Mesodermal cell (in vitro differentiated cells): ENCODE data around the gene KLHDC10. TPM values are rescaled to one million over a fixed set of nuclear protein-coding genes. Genes with fewer than 3 reads are reported as not detected.

Experiments used
- H3K27ac ChIP-seq: 2 replicates; pipeline ENCODE4 v1.7.0; 2013; ENCODE audit warnings: mild to moderate bottlenecking, low read depth, low read length, moderate library complexity; ENCODE audit not compliant: severe bottlenecking
- H3K36me3 ChIP-seq: 2 replicates; pipeline ENCODE4 v1.7.1; 2013; ENCODE audit warnings: mild to moderate bottlenecking, low read length, moderate library complexity; ENCODE audit not compliant: control insufficient read depth, insufficient read depth
- H3K4me1 ChIP-seq: one replicate; pipeline ENCODE4 v1.7.1; 2013; ENCODE audit warnings: mild to moderate bottlenecking, low read length; ENCODE audit not compliant: insufficient read depth, control insufficient read depth, poor library complexity, severe bottlenecking
- H3K4me3 ChIP-seq: 2 replicates; pipeline ENCODE4 v1.7.0; 2013; ENCODE audit warnings: low read length, control low read depth, mild to moderate bottlenecking; ENCODE audit not compliant: insufficient read depth, poor library complexity, severe bottlenecking; ENCODE audit errors: extremely low read depth
- H3K9me3 ChIP-seq: 2 replicates; pipeline ENCODE4 v1.7.1; 2013; ENCODE audit warnings: mild to moderate bottlenecking, low read length, moderate library complexity; ENCODE audit not compliant: control insufficient read depth
- WGBS, 2 experiments: methylation state at CpG; one replicate each; pipeline ENCODE4 v1.1.5; 2013; ENCODE audit warnings: missing lambda C conversion rate in 2 of 2; ENCODE audit not compliant: insufficient coverage in 2 of 2; 5-methylcytosine and 5-hydroxymethylcytosine counted together
- polyA plus RNA-seq, 2 experiments: library from polyadenylated mRNA; stranded (reverse); fragments of 50-300 nt; gene quantifications; one replicate each; pipeline ENCODE4 v1.2.3, GENCODE V29; 2013

Gene KLHDC10
- 25.5 TPM for polyA plus RNA-seq (2013, experiment 1 of 2)
- polyA plus RNA-seq (2013, experiment 2 of 2): 28.0 TPM

- Histone ChIP-seq H3K9me3 (no peaks in the 10 kb centered on the region), H3K4me1 (peaks cover 8% of the 10 kb centered on the region), H3K4me3 (peak within 1 kb of the TSS; percentile 98), H3K27ac (peak within 1 kb of the TSS; percentile 25), H3K36me3 (peaks cover 6% of the 10 kb centered on the region)
- WGBS, 2 experiments: 1 to 2% methylated on average over 27 to 30 of the region's 57 CpGs
These were observed at the start of gene KLHDC10 for GRCh38 chr7:130069978-130070860. Gene KLHDC10, plus strand, starts transcription at chr7:130070534. Its CDS starts 110 bp downstream, at chr7:130070644.

- H3K36me3 ChIP-seq: peaks cover 90% of the 10 kb centered on the region
- no peaks in the 10 kb centered on the region for H3K4me1 ChIP-seq
- WGBS, 2 experiments: 90 to 95% methylated on average over 9 to 10 of the region's 10 CpGs
- H3K27ac ChIP-seq: no peak overlapping the region
- H3K4me3 ChIP-seq: no peak overlapping the region
- no peaks in the 10 kb centered on the region for H3K9me3 ChIP-seq
These were observed 49.1 kb upstream of the KLHDC10 start for GRCh38 chr7:130021105-130021834.

- no peak overlapping the region for H3K4me3 ChIP-seq
- H3K9me3 ChIP-seq: no peaks in the 10 kb centered on the region
- H3K36me3 ChIP-seq: peaks cover 92% of the 10 kb centered on the region
- H3K4me1 ChIP-seq: no peaks in the 10 kb centered on the region
- H3K27ac ChIP-seq: no peak overlapping the region
- 95 to 97% methylated on average over 6 to 8 of the region's 9 CpGs for WGBS, 2 experiments
These were observed 48.2 kb upstream of the KLHDC10 start for GRCh38 chr7:130022115-130022514.

GRCh38 chr7:130022623-130023175 is 47.6 kb upstream of the KLHDC10 start:
- no peak overlapping the region for H3K27ac ChIP-seq
- WGBS, 2 experiments: 92 to 96% methylated on average over 4 of the region's 7 CpGs
- H3K9me3 ChIP-seq: no peaks in the 10 kb centered on the region
- no peaks in the 10 kb centered on the region for H3K4me1 ChIP-seq
- H3K36me3 ChIP-seq: peaks cover 94% of the 10 kb centered on the region
- H3K4me3 ChIP-seq: no peak overlapping the region

- H3K36me3 ChIP-seq: peaks cover 92% of the 10 kb centered on the region
- H3K4me3 ChIP-seq: no peak overlapping the region
- no peak overlapping the region for H3K27ac ChIP-seq
- H3K4me1 ChIP-seq: no peaks in the 10 kb centered on the region
- H3K9me3 ChIP-seq: no peaks in the 10 kb centered on the region
- 93 to 100% methylated on average over 3 to 4 of the region's 5 CpGs for WGBS, 2 experiments
These were observed 45.9 kb upstream of the KLHDC10 start for GRCh38 chr7:130024390-130024789.

- no peak overlapping the region for H3K27ac ChIP-seq
- no peaks in the 10 kb centered on the region for H3K4me1 ChIP-seq
- peaks cover 74% of the 10 kb centered on the region for H3K36me3 ChIP-seq
- 91 to 93% methylated on average over 1 of the region's 1 CpG for WGBS, 2 experiments
- H3K9me3 ChIP-seq: no peaks in the 10 kb centered on the region
- no peak overlapping the region for H3K4me3 ChIP-seq
These were observed 37.6 kb upstream of the KLHDC10 start for GRCh38 chr7:130032698-130033097.

GRCh38 chr7:130037703-130038102 is 32.6 kb upstream of the KLHDC10 start:
- Histone ChIP-seq H3K27ac (no peak overlapping the region), H3K4me3 (no peak overlapping the region), H3K36me3 (peaks cover 84% of the 10 kb centered on the region), H3K9me3 (no peaks in the 10 kb centered on the region), H3K4me1 (no peaks in the 10 kb centered on the region)

- Histone ChIP-seq H3K4me1 (no peaks in the 10 kb centered on the region), H3K4me3 (no peak overlapping the region), H3K36me3 (peaks cover 91% of the 10 kb centered on the region), H3K27ac (no peak overlapping the region), H3K9me3 (no peaks in the 10 kb centered on the region)
- WGBS, 2 experiments: 100% methylated on average over 1 of the region's 4 CpGs; no CpG with 5 or more reads in 1 of the 2 experiments
These were observed 29.8 kb upstream of the KLHDC10 start for GRCh38 chr7:130040576-130040975.

- Histone ChIP-seq H3K36me3 (peaks cover 49% of the 10 kb centered on the region), H3K9me3 (no peaks in the 10 kb centered on the region), H3K4me3 (no peak overlapping the region), H3K4me1 (no peaks in the 10 kb centered on the region), H3K27ac (no peak overlapping the region)
- WGBS, 2 experiments: no CpG with 5 or more reads among the region's 4 CpGs
These were observed 22.5 kb upstream of the KLHDC10 start for GRCh38 chr7:130047831-130048230.

- WGBS, 2 experiments: 94% methylated on average over 3 to 4 of the region's 4 CpGs
- H3K4me3 ChIP-seq: no peak overlapping the region
- H3K36me3 ChIP-seq: peaks cover 40% of the 10 kb centered on the region
These were observed 21.4 kb upstream of the KLHDC10 start for GRCh38 chr7:130048906-130049305.

More at GRCh38 chr7:130048906-130049305, 21.4 kb upstream of the KLHDC10 start:
- H3K27ac ChIP-seq: no peak overlapping the region
- no peaks in the 10 kb centered on the region for H3K9me3 ChIP-seq
- no peaks in the 10 kb centered on the region for H3K4me1 ChIP-seq
